Endothelial cell of hepatic sinusoid (primary cell): ENCODE data around the gene FOSL1.

Source experiments
- in situ Hi-C: cut with HindIII; loops from 2 replicates; pipeline ENCODE4 v1.10.0; 2017; ENCODE audit warnings: low sequenced_read_pairs

The FOSL1 gene

DNA sequence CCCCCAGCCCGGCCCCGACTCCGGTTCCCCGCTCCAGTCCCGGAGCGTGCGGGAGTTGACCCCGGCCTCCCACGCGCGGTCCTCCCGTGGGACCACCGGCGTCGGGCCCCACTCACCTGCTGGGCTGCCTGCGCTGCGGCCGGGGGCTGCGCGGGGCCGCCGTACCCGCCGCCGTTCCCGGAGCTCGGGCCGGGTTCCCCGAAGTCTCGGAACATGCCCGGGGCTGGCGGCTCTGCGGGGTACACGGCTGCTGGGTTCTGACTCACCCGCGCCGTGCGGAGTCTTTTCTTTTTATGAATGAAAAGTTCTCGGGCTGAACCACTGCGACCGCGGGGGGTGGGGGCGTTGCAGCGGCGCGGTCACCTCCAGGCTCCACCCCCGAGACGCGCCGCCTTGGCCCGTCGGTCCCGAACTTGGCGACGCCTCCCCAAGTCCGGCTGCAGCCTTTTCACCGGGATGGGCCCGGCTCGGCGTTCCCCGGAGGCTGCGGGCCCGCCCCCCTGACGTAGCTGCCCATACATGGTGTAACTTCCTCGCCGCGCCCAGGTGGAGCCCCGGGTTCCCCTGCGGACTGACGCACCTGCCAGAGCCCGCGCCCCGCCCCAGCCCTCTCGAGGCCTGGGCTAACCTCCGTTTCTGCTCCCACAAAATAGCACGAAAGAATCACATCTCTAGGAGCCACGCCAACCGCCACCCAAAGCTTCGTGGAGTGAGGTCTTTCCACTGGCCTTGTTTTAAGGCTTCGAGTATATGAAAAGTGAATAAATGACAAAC is at the start of gene FOSL1:
Gene FOSL1, minus strand, starts transcription at position 264 of the 774 bp plus-strand sequence. Its CDS starts 49 bp downstream, at position 215.
- in situ Hi-C loops: no loop called here

DNA sequence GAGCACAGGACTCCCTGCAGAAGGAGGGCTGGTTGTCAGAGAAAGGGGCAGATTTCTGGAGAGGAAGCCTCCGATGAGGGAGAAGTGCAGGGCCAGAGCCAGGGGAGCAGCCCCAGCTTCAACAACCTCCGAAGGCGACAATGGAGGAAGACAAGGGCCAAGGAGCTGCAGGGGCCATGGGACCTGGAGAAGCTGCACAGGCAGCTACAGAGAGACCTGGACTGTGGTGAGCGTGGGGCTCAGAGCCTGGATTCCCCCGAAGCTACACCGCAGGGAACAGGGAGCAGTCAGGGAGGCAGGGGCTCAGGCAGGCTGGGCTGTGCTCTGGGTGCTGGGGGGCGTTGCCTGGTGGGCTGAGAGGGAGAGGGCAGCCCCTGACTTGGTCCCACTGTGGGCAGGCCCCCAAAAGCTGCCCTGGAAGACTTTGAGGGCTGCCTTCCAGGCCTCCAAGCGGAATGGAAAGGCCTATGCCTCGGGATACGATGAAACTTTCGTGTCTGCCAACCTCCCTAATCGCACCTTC is 47.5 kb upstream of the FOSL1 start:
- in situ Hi-C loops: no loop called here

GRCh38 chr11:65947133-65947532 is 46.9 kb upstream of the FOSL1 start:
- in situ Hi-C loops: no loop called here

DNA sequence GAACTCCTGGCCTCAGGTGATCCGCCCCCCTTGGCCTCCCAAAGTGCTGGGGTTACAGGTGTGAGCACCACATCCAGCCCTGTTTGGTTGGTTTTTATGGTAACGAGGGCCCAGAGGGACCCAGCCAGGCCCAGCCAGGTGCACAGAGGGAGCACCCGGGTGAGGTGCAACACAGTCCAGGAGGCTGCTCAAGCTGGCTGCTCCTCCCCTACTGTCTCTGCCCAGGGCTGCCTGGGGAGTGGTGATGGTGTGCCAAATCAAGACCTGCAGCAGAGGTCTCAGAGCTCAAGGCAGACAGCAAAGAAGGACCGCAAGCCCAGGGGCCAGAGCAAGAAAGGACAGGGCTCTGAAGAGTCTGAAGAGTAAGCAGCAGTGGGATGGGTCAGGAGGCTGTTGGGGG is 46.5 kb upstream of the FOSL1 start:
- in situ Hi-C loops: no loop called here

GRCh38 chr11:65945941-65946558 is 45.9 kb upstream of the FOSL1 start:
- in situ Hi-C loops: no loop called here

- in situ Hi-C loops: no loop called here
Measured at GRCh38 chr11:65945430-65945911, 45.3 kb upstream of the FOSL1 start, which contains the start of gene TSGA10IP. Gene TSGA10IP (plus strand): TSS chr11:65945480. CDS start chr11:65945676, 196 bp downstream.

DNA sequence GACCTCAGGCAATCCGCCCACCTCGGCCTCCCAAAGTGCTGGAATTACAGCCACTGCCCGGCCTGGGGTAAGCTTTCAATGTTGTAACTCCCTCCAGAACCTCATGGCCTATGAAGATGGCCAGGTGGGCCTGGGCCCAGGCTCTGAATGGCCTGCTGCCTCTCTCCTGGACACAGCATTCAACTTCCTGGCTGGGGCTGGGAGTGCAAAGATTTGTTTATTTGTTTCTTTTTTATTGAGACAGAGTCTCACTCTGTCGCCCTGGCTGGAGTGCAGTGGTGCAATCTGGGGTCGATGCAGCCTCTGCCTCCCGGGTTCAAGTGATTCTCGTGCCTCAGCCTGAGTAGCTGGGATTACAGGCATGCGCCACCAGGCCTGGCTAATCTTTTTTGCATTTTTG is 44.6 kb upstream of the FOSL1 start:
- in situ Hi-C loops: no loop called here

DNA sequence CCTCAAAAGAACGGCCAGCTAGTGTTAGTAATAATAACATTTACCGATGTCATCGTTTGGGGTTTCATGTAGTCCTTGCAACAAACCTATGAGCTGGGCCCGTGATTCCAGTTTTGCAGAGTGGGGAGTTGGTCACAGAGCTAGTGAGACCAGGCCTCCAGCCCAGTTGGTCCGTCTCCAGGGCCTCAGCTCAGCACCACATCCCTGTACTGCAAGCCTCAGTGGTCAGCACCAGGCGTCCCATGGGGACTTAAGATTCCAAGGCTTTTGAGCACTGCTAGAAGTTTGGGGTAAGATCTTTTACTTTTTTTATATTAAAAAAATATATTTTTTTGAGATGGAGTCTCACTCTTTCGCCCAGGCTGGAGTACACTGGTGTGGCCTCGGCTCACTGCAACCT is 44.0 kb upstream of the FOSL1 start:
- in situ Hi-C loops: no loop called here

GRCh38 chr11:65942531-65942930 is 42.3 kb upstream of the FOSL1 start:
- in situ Hi-C loops: no loop called here

DNA sequence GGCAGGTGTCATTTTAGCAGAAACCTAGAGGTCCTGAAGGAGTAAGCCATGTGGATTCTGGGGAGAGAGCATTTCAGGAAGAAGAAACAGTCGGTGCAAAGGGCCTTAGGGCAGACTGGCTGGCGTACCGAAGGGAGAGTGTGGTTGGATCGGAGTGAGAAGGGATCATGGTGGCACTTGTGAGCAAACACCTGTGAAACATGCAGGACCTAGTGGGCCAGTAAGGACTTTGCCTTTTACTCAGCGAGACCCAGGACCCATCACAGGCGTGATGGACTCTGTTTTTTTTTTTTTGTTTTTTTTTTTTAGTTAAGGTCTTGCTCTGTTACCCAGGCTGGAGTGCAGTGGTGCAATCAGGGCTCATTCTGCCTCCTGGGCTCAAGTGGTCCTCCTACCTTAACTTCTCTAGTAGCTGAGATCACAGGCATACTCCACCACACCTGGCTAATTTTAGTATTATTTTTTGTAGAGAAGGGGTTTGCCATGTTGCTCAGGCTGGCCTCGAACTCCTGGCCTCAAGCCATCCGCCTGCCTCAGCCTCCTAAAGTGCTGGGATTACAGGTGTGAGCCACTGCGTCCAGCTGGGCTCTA is 41.6 kb upstream of the FOSL1 start:
- in situ Hi-C loops: no loop called here

GRCh38 chr11:65937766-65938165 is 37.6 kb upstream of the FOSL1 start:
- in situ Hi-C loops: loop anchor here (5.0 kb wide), 1 partner anchor 40 kb away; no protein-coding TSS in a partner anchor

GRCh38 chr11:65934014-65934413 is 33.8 kb upstream of the FOSL1 start:
- in situ Hi-C loops: no loop called here

DNA sequence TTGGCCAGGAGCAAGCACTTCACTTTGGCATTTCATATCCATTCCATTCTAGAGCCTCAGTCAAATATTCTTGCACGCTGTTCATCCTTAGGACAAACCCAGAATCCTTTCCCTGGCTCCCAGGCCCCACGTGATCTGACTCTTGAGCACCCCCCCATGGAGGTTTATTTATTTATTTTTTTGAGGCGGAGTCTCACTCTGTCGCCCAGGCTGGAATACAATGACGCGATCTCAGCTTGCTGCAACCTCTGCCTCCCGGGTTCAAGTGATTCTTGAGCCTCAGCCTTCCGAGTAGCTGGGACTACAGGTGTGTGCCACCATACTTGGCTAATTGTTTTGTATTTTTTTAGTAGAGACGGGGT is 32.4 kb upstream of the FOSL1 start:
- in situ Hi-C loops: no loop called here

DNA sequence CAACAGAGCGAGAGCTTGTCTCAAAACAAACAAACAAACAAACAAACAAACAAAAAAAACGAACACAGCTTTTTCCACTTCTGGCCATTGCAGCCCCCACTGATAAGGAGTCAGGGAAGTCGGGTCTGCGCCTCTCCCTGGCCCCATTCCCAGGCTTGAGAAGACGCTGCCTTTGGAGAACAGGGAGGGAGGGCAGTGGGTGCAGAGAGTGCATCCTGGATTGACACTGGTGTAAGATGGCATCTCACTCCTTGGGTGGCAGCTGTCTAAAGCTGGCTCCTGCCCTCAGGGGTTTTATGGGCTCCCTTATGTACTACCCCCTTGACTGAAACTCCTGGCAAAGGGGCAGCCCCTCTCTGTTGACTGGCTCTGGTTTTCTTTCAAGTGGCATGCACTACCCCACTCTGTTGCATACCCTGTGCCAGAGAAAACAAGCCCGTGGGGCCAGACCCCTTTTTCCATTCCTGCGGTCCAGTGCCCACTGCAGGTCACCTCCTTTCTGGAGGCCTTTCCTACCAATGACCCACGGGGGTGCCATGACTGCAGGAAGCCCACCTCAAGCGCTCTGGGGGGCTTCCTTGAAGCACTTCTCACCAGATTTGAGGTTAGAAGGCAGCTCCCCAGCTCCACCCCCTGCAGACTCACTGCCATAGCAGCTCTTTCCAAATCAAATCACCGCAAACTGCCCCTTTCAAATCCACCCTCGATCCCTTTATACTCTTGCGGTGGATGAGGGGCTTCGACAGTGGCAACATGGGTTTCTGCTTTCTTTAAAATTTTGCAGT is 31.8 kb upstream of the FOSL1 start:
- in situ Hi-C loops: no loop called here

DNA sequence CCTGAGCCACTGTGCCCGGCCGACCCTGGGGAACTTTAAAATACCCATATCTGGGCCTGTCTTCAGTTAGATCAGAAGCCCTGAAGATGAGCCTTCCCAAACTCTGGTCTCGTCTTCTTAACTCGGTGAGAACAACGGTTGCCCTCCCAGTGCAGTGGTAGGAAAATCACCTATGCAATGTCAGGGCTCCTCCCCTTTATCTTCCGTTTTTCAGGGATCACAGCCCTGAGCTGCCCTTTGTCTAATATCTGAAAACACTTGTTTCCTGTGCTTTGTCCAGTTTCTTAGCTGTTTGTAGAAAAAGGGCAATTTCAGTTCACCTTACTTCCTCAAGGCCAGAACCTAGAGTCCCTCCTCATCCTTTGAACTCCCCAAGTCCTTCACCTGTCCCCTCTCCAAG is 28.5 kb upstream of the FOSL1 start:
- in situ Hi-C loops: no loop called here

DNA sequence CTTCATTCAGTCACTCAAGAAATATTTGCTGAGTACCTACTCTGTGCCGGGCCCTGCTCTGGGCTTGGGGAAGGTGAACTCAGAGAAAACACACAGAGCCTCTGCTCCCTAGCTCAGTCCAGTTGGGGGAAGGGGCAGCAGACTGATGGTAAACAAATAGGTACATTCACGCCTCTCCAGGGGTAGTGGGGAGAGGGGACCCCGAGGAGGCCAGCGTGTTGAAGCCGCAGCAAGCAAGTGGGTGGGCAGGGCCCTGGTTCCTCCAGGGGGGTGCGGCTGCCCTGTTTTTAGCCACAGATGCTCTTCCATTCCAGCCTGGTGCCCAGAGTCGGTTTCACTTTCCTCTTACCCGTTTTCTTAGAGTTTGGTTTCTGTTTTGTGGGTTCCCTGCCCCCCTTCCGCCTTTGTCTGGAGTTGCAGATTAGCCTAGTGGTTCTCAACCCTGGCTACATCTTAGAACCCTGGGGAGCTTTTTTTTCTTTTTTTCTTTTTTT is 27.8 kb upstream of the FOSL1 start:
- in situ Hi-C loops: no loop called here

- in situ Hi-C loops: no loop called here
Measured at GRCh38 chr11:65925397-65925796, 25.2 kb upstream of the FOSL1 start.

GRCh38 chr11:65922565-65922964 is 22.4 kb upstream of the FOSL1 start:
- in situ Hi-C loops: no loop called here

DNA sequence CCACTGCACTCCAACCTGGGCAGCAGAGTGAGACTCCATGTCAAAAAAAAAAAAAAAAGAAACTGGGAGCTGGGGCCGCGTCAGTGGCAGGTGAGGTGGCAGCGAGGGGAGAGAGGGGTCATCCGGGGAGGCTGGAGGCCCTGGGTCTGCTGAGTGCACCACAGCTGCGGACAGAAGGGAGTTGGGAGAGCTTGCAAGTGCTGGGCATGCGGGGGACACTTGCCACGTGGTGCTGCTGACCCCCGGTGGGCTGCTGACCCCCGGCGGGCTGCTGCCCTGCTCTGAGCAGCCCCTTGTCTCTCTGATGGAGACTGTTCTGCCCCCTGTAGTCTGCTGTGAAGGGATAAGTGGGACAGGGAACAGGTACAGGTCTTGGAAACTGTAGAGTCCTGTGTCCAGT is 21.7 kb upstream of the FOSL1 start:
- in situ Hi-C loops: no loop called here

GRCh38 chr11:65921033-65921555 is 20.9 kb upstream of the FOSL1 start:
- in situ Hi-C loops: no loop called here
